Fibroblast of lung (primary cell): ENCODE results near the gene FBXO46. TPM values are rescaled to one million over a fixed set of nuclear protein-coding genes. Genes with fewer than 3 reads are reported as not detected.

ENCODE experiments used
- DNase-seq, 2 donors: peaks; one replicate each; pipeline versions ENCODE4 v3.0.0 to v3.0.0-alpha.2; 2010; ENCODE audit warnings: low read depth in 2 of 2
- H2AFZ ChIP-seq: 2 replicates; pipeline ENCODE4 v1.5.1; 2012; ENCODE audit warnings: low read length, control low read depth, inconsistent platforms
- H3K27ac ChIP-seq: 2 replicates; pipeline ENCODE4 v1.5.1; 2011; ENCODE audit warnings: low read length, control low read depth; ENCODE audit not compliant: insufficient read depth
- H3K27me3 ChIP-seq: 2 replicates; pipeline ENCODE4 v1.5.1; 2011; ENCODE audit warnings: mild to moderate bottlenecking, low read length; ENCODE audit not compliant: control insufficient read depth, insufficient read depth
- H3K36me3 ChIP-seq: 2 replicates; pipeline ENCODE4 v1.5.1; 2011; ENCODE audit warnings: low read length; ENCODE audit not compliant: control insufficient read depth, insufficient read depth
- H3K4me1 ChIP-seq: 2 replicates; pipeline ENCODE4 v1.5.1; 2011; ENCODE audit warnings: low read length; ENCODE audit not compliant: control insufficient read depth, insufficient read depth; ENCODE audit errors: extremely low read depth
- H3K4me2 ChIP-seq: 2 replicates; pipeline ENCODE4 v1.5.1; 2011; ENCODE audit warnings: low read length, control low read depth; ENCODE audit not compliant: insufficient read depth; ENCODE audit errors: extremely low read depth
- H3K4me3 ChIP-seq, 4 experiments: fragments of 200-600 bp in 1 of 4; sonication (generic) in 1 of 4; replicated peaks in 1 of 4; 2 replicates each; pipeline ENCODE4 v1.5.1; 2011 to 2016; ENCODE audit warnings: low read length in 4 of 4, low read depth in 3 of 4, mild to moderate bottlenecking in 3 of 4, control low read depth in 2 of 4, inconsistent platforms in 1 of 4, mixed read lengths in 1 of 4; ENCODE audit not compliant: insufficient read depth in 1 of 4; ENCODE audit errors: control extremely low read depth in 1 of 4
- H3K79me2 ChIP-seq: 2 replicates; pipeline ENCODE4 v1.5.1; 2012; ENCODE audit warnings: mild to moderate bottlenecking, low read length, inconsistent platforms; ENCODE audit not compliant: control insufficient read depth, insufficient read depth
- H3K9ac ChIP-seq: 2 replicates; pipeline ENCODE4 v1.5.1; 2011; ENCODE audit warnings: mild to moderate bottlenecking, low read length, control low read depth; ENCODE audit not compliant: insufficient read depth
- H3K9me3 ChIP-seq: 2 replicates; pipeline ENCODE4 v1.5.1; 2012; ENCODE audit warnings: low read depth, low read length; ENCODE audit not compliant: control insufficient read depth, insufficient read depth
- H4K20me1 ChIP-seq: 2 replicates; pipeline ENCODE4 v1.5.1; 2011; ENCODE audit warnings: low read length; ENCODE audit not compliant: control insufficient read depth, insufficient read depth; ENCODE audit errors: extremely low read depth
- EZH2 ChIP-seq: IDR thresholded peaks from 2 replicates; pipeline ENCODE4 v1.5.1; 2012; ENCODE audit warnings: low read length, control low read depth, mild to moderate bottlenecking; ENCODE audit errors: missing control alignments
- polyA plus RNA-seq, 2 donors: library from polyadenylated mRNA; depleted of rRNA in 1 of 2; stranded (reverse) in 1 of 2; unstranded in 1 of 2; fragments of >200 nt; gene quantifications; 2 replicates each; pipeline ENCODE4 v1.2.1, GENCODE V29; 2011 to 2012; ENCODE audit warnings: missing spikeins in 1 of 2
- total RNA-seq: library from RNA; depleted of rRNA; stranded (reverse); fragments of >200 nt; gene quantifications from 2 replicates; pipeline ENCODE4 v1.2.1, GENCODE V29; 2014
- TF ChIP-seq, protein P1 (sequence below), 2 donors: IDR thresholded peaks in 1 of 2; conservative IDR thresholded peaks in 1 of 2; 1 replicate in 1 of 2; 2 replicates in 1 of 2; pipeline ENCODE4 v1.5.1; 2011 to 2012; ENCODE audit warnings: low read length in 2 of 2, control low read depth in 1 of 2, inconsistent platforms in 1 of 2, low read depth in 1 of 2, mild to moderate bottlenecking in 1 of 2

Gene FBXO46
- total and polyA plus RNA-seq, 2 donors (not counting 1 experiment from before 2014, with no cell fraction given) = 2.0 to 3.3 TPM

DNA sequence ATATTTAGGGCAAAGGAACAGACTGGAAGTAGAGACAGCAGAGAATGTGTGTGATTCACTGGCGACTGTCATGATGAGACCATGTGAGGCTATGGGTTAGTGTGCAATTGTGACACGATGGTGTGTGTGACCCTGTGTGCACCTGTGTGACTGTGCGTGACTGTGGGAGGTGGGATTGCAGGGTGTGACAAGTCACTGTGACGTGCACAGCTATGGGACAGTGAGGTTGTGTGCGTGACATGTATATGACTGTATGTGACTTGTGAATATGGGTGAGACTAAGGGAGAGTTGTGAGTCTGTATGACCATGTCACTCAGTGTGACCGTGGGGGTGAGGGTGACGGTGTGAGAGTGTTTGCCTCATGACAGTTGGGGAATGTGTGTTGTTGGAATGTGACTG lies 66.1 kb downstream of the FBXO46 start:
- Histone ChIP-seq H2AFZ (no peak overlapping the region), H3K9ac (no peak overlapping the region), H3K4me2 (no peak overlapping the region), H3K4me3 (no peak overlapping the region), H3K27me3 (peaks cover 7% of the 10 kb centered on the region), H4K20me1 (no peaks in the 10 kb centered on the region), H3K36me3 (no peaks in the 10 kb centered on the region), H3K9me3 (no peaks in the 10 kb centered on the region), H3K27ac (no peak overlapping the region), H3K4me1 (peaks cover 12% of the 10 kb centered on the region), H3K79me2 (no peaks in the 10 kb centered on the region)
- DNase-seq = no peak
- no peak for TF ChIP-seq EZH2
- TF ChIP-seq, protein P1, sequence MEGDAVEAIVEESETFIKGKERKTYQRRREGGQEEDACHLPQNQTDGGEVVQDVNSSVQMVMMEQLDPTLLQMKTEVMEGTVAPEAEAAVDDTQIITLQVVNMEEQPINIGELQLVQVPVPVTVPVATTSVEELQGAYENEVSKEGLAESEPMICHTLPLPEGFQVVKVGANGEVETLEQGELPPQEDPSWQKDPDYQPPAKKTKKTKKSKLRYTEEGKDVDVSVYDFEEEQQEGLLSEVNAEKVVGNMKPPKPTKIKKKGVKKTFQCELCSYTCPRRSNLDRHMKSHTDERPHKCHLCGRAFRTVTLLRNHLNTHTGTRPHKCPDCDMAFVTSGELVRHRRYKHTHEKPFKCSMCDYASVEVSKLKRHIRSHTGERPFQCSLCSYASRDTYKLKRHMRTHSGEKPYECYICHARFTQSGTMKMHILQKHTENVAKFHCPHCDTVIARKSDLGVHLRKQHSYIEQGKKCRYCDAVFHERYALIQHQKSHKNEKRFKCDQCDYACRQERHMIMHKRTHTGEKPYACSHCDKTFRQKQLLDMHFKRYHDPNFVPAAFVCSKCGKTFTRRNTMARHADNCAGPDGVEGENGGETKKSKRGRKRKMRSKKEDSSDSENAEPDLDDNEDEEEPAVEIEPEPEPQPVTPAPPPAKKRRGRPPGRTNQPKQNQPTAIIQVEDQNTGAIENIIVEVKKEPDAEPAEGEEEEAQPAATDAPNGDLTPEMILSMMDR (conservative IDR thresholded peaks at IDR 0.05 in 1 of 2, IDR thresholded peaks at IDR 0.05 in 1 of 2; ENCODE audit: low read depth in 1 of 2, low read length in 2 of 2) = no peak

DNA sequence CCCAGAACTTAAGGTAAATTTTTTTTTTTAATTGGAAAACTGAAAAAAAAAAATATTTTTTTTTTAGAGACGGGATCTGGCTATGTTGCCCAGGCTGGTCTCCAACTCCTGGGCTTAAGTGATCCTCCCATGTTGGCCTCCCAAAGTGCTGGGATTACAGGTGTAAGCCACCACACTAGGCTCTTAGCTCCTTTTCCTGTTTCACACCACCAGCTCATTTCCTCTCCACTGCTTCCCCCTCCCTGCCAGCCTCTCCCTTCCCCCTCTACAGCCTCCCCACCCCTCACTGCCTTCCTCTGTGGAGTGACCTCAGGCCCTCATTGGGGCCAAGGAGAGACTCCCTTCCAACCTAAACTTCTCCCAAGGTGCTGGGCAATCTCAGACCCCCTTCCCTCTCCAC lies 66.9 kb downstream of the FBXO46 start:
- Histone ChIP-seq H3K4me2 (no peak overlapping the region), H3K79me2 (no peaks in the 10 kb centered on the region), H3K36me3 (no peaks in the 10 kb centered on the region), H3K4me1 (peaks cover 8% of the 10 kb centered on the region), H3K9ac (no peak overlapping the region), H3K9me3 (no peaks in the 10 kb centered on the region), H3K27me3 (peaks cover 7% of the 10 kb centered on the region), H2AFZ (no peak overlapping the region), H3K27ac (no peak overlapping the region), H4K20me1 (no peaks in the 10 kb centered on the region), H3K4me3 (no peak overlapping the region)
- DNase-seq = no peak
- TF ChIP-seq EZH2 = no peak
- TF ChIP-seq, protein P1 (conservative IDR thresholded peaks at IDR 0.05 in 1 of 2, IDR thresholded peaks at IDR 0.05 in 1 of 2; ENCODE audit: low read depth in 1 of 2, low read length in 2 of 2) = no peak

DNA sequence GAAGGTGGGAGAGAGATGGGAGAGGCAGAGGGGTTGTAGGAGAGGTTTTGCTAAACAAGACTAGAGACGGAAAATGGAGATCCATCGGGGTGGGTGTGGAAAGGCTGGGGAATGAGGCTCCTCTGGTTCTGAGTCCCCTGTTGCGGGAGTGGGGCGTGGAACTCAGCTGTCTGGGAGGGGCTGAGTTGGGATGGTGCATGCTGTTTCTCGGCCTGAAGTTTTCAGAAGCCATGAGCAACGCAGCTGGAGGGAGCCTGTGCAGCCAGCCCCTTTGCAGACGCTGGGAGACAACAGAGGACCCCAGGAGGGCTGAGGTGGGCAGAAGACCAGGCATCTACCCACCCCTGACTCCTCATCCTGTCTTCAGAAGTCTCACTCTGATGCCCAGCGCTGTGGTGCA lies 70.1 kb downstream of the FBXO46 start:
- H3K9me3 ChIP-seq = no peaks in the 10 kb centered on the region
- DNase-seq = no peak
- no peaks in the 10 kb centered on the region for H4K20me1 ChIP-seq
- H3K79me2 ChIP-seq = no peaks in the 10 kb centered on the region
- no peaks in the 10 kb centered on the region for H3K27me3 ChIP-seq
- TF ChIP-seq EZH2 = no peak
- TF ChIP-seq, protein P1 (conservative IDR thresholded peaks at IDR 0.05 in 1 of 2, IDR thresholded peaks at IDR 0.05 in 1 of 2; ENCODE audit: low read depth in 1 of 2, low read length in 2 of 2) = no peak
- no peaks in the 10 kb centered on the region for H3K36me3 ChIP-seq
- H3K4me2 ChIP-seq = no peak overlapping the region
- no peak overlapping the region for H3K4me3 ChIP-seq
- H2AFZ ChIP-seq = no peak overlapping the region
- no peak overlapping the region for H3K27ac ChIP-seq
- no peak overlapping the region for H3K9ac ChIP-seq
- no peaks in the 10 kb centered on the region for H3K4me1 ChIP-seq

Other genes with a start within 250 kb of the FBXO46 start
- 5.1 and 7.9 TPM in 2 replicates for gene RTN2, start 233.8 kb downstream of the FBXO46 start, total RNA-seq
- 8.9 and 11.7 TPM in 2 replicates for gene RTN2, start 233.8 kb downstream of the FBXO46 start, polyA plus RNA-seq
- 1.8 and 2.8 TPM in 2 replicates for gene PPM1N, start 232.5 kb downstream of the FBXO46 start, total RNA-seq
- gene PPM1N, start 232.5 kb downstream of the FBXO46 start, polyA plus RNA-seq = 2.3 and 2.6 TPM in 2 replicates
- gene VASP, start 223.4 kb downstream of the FBXO46 start, total RNA-seq = 33.1 and 40.3 TPM in 2 replicates
- 62.3 and 67.9 TPM in 2 replicates for gene VASP, start 223.4 kb downstream of the FBXO46 start, polyA plus RNA-seq
- gene OPA3, start 146.1 kb downstream of the FBXO46 start, total RNA-seq = 3.1 and 3.8 TPM in 2 replicates
- 8.3 and 11.3 TPM in 2 replicates for gene OPA3, start 146.1 kb downstream of the FBXO46 start, polyA plus RNA-seq
- under 0.01 TPM in 1 of 2 replicates, not detected in the other for gene GPR4, start 128.7 kb downstream of the FBXO46 start, total RNA-seq
- gene GPR4, start 128.7 kb downstream of the FBXO46 start, polyA plus RNA-seq = 0.47 and 0.58 TPM in 2 replicates
- gene EML2, start 91.5 kb downstream of the FBXO46 start, total RNA-seq = 34.7 and 69.9 TPM in 2 replicates
- 11.0 and 11.2 TPM in 2 replicates for gene EML2, start 91.5 kb downstream of the FBXO46 start, polyA plus RNA-seq
- gene GIPR, start 62.7 kb downstream of the FBXO46 start, total RNA-seq = not detected in 2 replicates
- 0.05 and 0.25 TPM in 2 replicates for gene GIPR, start 62.7 kb downstream of the FBXO46 start, polyA plus RNA-seq
- 361 and 362 TPM in 2 replicates for gene SNRPD2, start 38.9 kb downstream of the FBXO46 start, total RNA-seq
- 440 and 635 TPM in 2 replicates for gene SNRPD2, start 38.9 kb downstream of the FBXO46 start, polyA plus RNA-seq
- gene QPCTL, start 38.2 kb downstream of the FBXO46 start, total RNA-seq = 4.9 and 9.4 TPM in 2 replicates
- gene QPCTL, start 38.2 kb downstream of the FBXO46 start, polyA plus RNA-seq = 4.6 and 5.8 TPM in 2 replicates
- not detected in 2 replicates for gene MEIOSIN, start 2.5 kb upstream of the FBXO46 start, total RNA-seq
- gene MEIOSIN, start 2.5 kb upstream of the FBXO46 start, polyA plus RNA-seq = not detected in 2 replicates
- 10.7 and 11.6 TPM in 2 replicates for gene SIX5, start 38.4 kb upstream of the FBXO46 start, total RNA-seq
- 3.4 and 3.7 TPM in 2 replicates for gene SIX5, start 38.4 kb upstream of the FBXO46 start, polyA plus RNA-seq
- gene DMPK, start 51.6 kb upstream of the FBXO46 start, total RNA-seq = 44.9 and 115 TPM in 2 replicates
- gene DMPK, start 51.6 kb upstream of the FBXO46 start, polyA plus RNA-seq = 28.8 and 54.7 TPM in 2 replicates
- 24.4 and 33.5 TPM in 2 replicates for gene DMWD, start 61.9 kb upstream of the FBXO46 start, total RNA-seq
- 18.1 and 18.7 TPM in 2 replicates for gene DMWD, start 61.9 kb upstream of the FBXO46 start, polyA plus RNA-seq
- gene RSPH6A, start 84.4 kb upstream of the FBXO46 start, total RNA-seq = 0.17 TPM in 1 of 2 replicates, not detected in the other
- not detected in 2 replicates for gene RSPH6A, start 84.4 kb upstream of the FBXO46 start, polyA plus RNA-seq
- 22.3 and 32.2 TPM in 2 replicates for gene SYMPK, start 132.3 kb upstream of the FBXO46 start, total RNA-seq
- 48.2 and 48.3 TPM in 2 replicates for gene SYMPK, start 132.3 kb upstream of the FBXO46 start, polyA plus RNA-seq
- not detected in 2 replicates for gene FOXA3, start 133.4 kb upstream of the FBXO46 start, total RNA-seq
- not detected in 2 replicates for gene FOXA3, start 133.4 kb upstream of the FBXO46 start, polyA plus RNA-seq
- gene IRF2BP1, start 155.2 kb upstream of the FBXO46 start, total RNA-seq = 22.9 and 23.1 TPM in 2 replicates
- gene IRF2BP1, start 155.2 kb upstream of the FBXO46 start, polyA plus RNA-seq = 3.6 and 4.0 TPM in 2 replicates
- 1.3 TPM in 2 replicates for gene MYPOP, start 171.7 kb upstream of the FBXO46 start, total RNA-seq
- 0.81 and 1.1 TPM in 2 replicates for gene MYPOP, start 171.7 kb upstream of the FBXO46 start, polyA plus RNA-seq
- gene NANOS2, start 183.9 kb upstream of the FBXO46 start, total RNA-seq = not detected in 2 replicates
- gene NANOS2, start 183.9 kb upstream of the FBXO46 start, polyA plus RNA-seq = not detected in 2 replicates
- not detected in 2 replicates for gene NOVA2, start 243.0 kb upstream of the FBXO46 start, total RNA-seq
- 0.01 and 0.03 TPM in 2 replicates for gene NOVA2, start 243.0 kb upstream of the FBXO46 start, polyA plus RNA-seq